Trophoblast cell (in vitro differentiated cells and primary cell): ENCODE measurements around the gene CDC42SE2.

Experiments used
- DNase-seq, 2 donors: peaks; one replicate each; pipeline ENCODE4 v3.0.0-alpha.2; 2016
- H2AFZ ChIP-seq: 2 replicates; pipeline ENCODE4 v1.6.1; 2013; ENCODE audit warnings: low read length, moderate library complexity, mild to moderate bottlenecking; ENCODE audit not compliant: insufficient read depth, poor library complexity
- H2AK5ac ChIP-seq: 2 replicates; pipeline ENCODE4 v1.6.1; 2013; ENCODE audit warnings: mild to moderate bottlenecking, low read length
- H2BK120ac ChIP-seq: 2 replicates; pipeline ENCODE4 v1.6.1; 2013; ENCODE audit warnings: low read length, mild to moderate bottlenecking, moderate library complexity; ENCODE audit not compliant: insufficient read depth, poor library complexity
- H2BK12ac ChIP-seq: 2 replicates; pipeline ENCODE4 v1.6.1; 2013; ENCODE audit warnings: mild to moderate bottlenecking, low read length, moderate library complexity
- H2BK5ac ChIP-seq: 2 replicates; pipeline ENCODE4 v1.6.1; 2013; ENCODE audit warnings: low read length, low read depth, moderate library complexity, mild to moderate bottlenecking; ENCODE audit not compliant: poor library complexity
- H3K14ac ChIP-seq: 2 replicates; pipeline ENCODE4 v1.6.1; 2013; ENCODE audit warnings: mild to moderate bottlenecking, low read length
- H3K18ac ChIP-seq: 2 replicates; pipeline ENCODE4 v1.6.1; 2013; ENCODE audit warnings: mild to moderate bottlenecking, low read length
- H3K23ac ChIP-seq: 2 replicates; pipeline ENCODE4 v1.6.1; 2013; ENCODE audit warnings: low read length
- H3K27ac ChIP-seq: 2 replicates; pipeline ENCODE4 v1.5.1; 2013; ENCODE audit warnings: low read depth, mild to moderate bottlenecking, inconsistent platforms, low read length, moderate library complexity
- H3K27me3 ChIP-seq: 2 replicates; pipeline ENCODE4 v1.6.1; 2013; ENCODE audit warnings: inconsistent platforms, mild to moderate bottlenecking, low read length, moderate library complexity; ENCODE audit not compliant: insufficient read depth
- H3K36me3 ChIP-seq, 2 experiments: 1 replicate in 1 of 2; 2 replicates in 1 of 2; pipeline ENCODE4 v1.6.1; 2013; ENCODE audit warnings: low read length in 2 of 2, mild to moderate bottlenecking in 2 of 2, moderate library complexity in 1 of 2; ENCODE audit not compliant: insufficient read depth in 2 of 2, control insufficient read depth in 1 of 2
- H3K4ac ChIP-seq: 2 replicates; pipeline ENCODE4 v1.6.1; 2013; ENCODE audit warnings: low read depth, mild to moderate bottlenecking, low read length, moderate library complexity
- H3K4me1 ChIP-seq, 2 experiments: 1 replicate in 1 of 2; 2 replicates in 1 of 2; pipeline ENCODE4 v1.6.1; 2013; ENCODE audit warnings: low read length in 2 of 2, mild to moderate bottlenecking in 2 of 2, moderate library complexity in 1 of 2; ENCODE audit not compliant: insufficient read depth in 2 of 2, control insufficient read depth in 1 of 2
- H3K4me2 ChIP-seq: 2 replicates; pipeline ENCODE4 v1.6.1; 2013; ENCODE audit warnings: inconsistent platforms, mild to moderate bottlenecking, low read length, moderate library complexity
- H3K4me3 ChIP-seq: 2 replicates; pipeline ENCODE4 v1.5.1; 2013; ENCODE audit warnings: mild to moderate bottlenecking, low read depth, low read length, inconsistent platforms
- H3K79me1 ChIP-seq: one replicate; pipeline ENCODE4 v1.6.1; 2013; ENCODE audit warnings: low read length
- H3K79me2 ChIP-seq: 2 replicates; pipeline ENCODE4 v1.6.1; 2013; ENCODE audit warnings: low read length, mild to moderate bottlenecking; ENCODE audit not compliant: control insufficient read depth, insufficient read depth, poor library complexity
- H3K9ac ChIP-seq: 2 replicates; pipeline ENCODE4 v1.6.1; 2013; ENCODE audit warnings: mild to moderate bottlenecking, low read length
- H3K9me3 ChIP-seq: 2 replicates; pipeline ENCODE4 v1.6.1; 2013; ENCODE audit warnings: low read depth, mild to moderate bottlenecking, control low read depth, inconsistent platforms, low read length; ENCODE audit not compliant: insufficient read depth
- H4K12ac ChIP-seq: 2 replicates; pipeline ENCODE4 v1.6.1; 2013; ENCODE audit warnings: low read depth, mild to moderate bottlenecking, low read length, moderate library complexity
- H4K8ac ChIP-seq: 2 replicates; pipeline ENCODE4 v1.6.1; 2013; ENCODE audit warnings: low read depth, mild to moderate bottlenecking, low read length, moderate library complexity
- H4K91ac ChIP-seq: one replicate; pipeline ENCODE4 v1.6.1; 2013; ENCODE audit warnings: low read depth, mild to moderate bottlenecking, low read length, moderate library complexity
- WGBS: extraction: QIAGEN DNeasy Blood & Tissue Kit; methylation state at CpG from one replicate; pipeline ENCODE4 v1.1.7; 2013; ENCODE audit warnings: missing lambda C conversion rate; ENCODE audit not compliant: insufficient read length, insufficient coverage; ENCODE audit errors: extremely low coverage; 5-methylcytosine and 5-hydroxymethylcytosine counted together

CDC42SE2 gene

GRCh38 chr5:131220566-131220965, 43.3 kb upstream of the CDC42SE2 start:
- Histone ChIP-seq H4K12ac (no peak overlapping the region), H3K36me3 (no peaks in the 10 kb centered on the region), H2BK120ac (no peak overlapping the region), H3K18ac (no peak overlapping the region), H2BK5ac (no peak overlapping the region), H3K4me2 (no peak overlapping the region), H3K9me3 (no peaks in the 10 kb centered on the region), H3K27me3 (no peaks in the 10 kb centered on the region), H3K14ac (no peak overlapping the region), H3K4me3 (no peak overlapping the region), H2BK12ac (no peak overlapping the region), H3K4me1 (no peaks in the 10 kb centered on the region), H3K23ac (no peak overlapping the region), H3K4ac (no peak overlapping the region), H2AK5ac (no peak overlapping the region), H4K91ac (no peak overlapping the region), H3K27ac (no peak overlapping the region), H3K79me1 (no peaks in the 10 kb centered on the region), H3K79me2 (no peaks in the 10 kb centered on the region), H3K9ac (no peak overlapping the region), H2AFZ (no peak overlapping the region), H4K8ac (no peak overlapping the region)
- peak; percentile 82 to 94 for DNase-seq
- no CpG with 5 or more reads among the region's 7 CpGs for WGBS

- WGBS: no CpG with 5 or more reads among the region's 10 CpGs
- Histone ChIP-seq H3K4me1 (no peaks in the 10 kb centered on the region), H4K8ac (no peak overlapping the region), H3K36me3 (no peaks in the 10 kb centered on the region), H2BK120ac (no peak overlapping the region), H3K14ac (no peak overlapping the region), H4K91ac (no peak overlapping the region), H3K79me1 (no peaks in the 10 kb centered on the region), H3K9ac (no peak overlapping the region), H2BK12ac (no peak overlapping the region), H3K4ac (no peak overlapping the region), H3K4me2 (no peak overlapping the region), H4K12ac (no peak overlapping the region), H3K18ac (no peak overlapping the region), H3K9me3 (no peaks in the 10 kb centered on the region), H2AFZ (no peak overlapping the region), H3K4me3 (no peak overlapping the region), H3K27me3 (no peaks in the 10 kb centered on the region), H2BK5ac (no peak overlapping the region), H3K79me2 (no peaks in the 10 kb centered on the region), H2AK5ac (no peak overlapping the region), H3K27ac (no peak overlapping the region), H3K23ac (no peak overlapping the region)
- DNase-seq: peak in 1 of 2 donors; percentile 45
Observed at GRCh38 chr5:131221008-131221703, 42.7 kb upstream of the CDC42SE2 start.

GRCh38 chr5:131221888-131222287, 42.0 kb upstream of the CDC42SE2 start:
- no peak overlapping the region for H3K27ac ChIP-seq
- no peaks in the 10 kb centered on the region for H3K4me1 ChIP-seq
- H4K12ac ChIP-seq: no peak overlapping the region
- H3K27me3 ChIP-seq: no peaks in the 10 kb centered on the region
- H3K4me3 ChIP-seq: no peak overlapping the region
- H2AFZ ChIP-seq: no peak overlapping the region
- DNase-seq: peak in 1 of 2 donors; percentile 55
- no peak overlapping the region for H4K91ac ChIP-seq
- no peak overlapping the region for H4K8ac ChIP-seq
- H3K4me2 ChIP-seq: no peak overlapping the region
- no peak overlapping the region for H2BK5ac ChIP-seq
- H3K4ac ChIP-seq: no peak overlapping the region
- no peaks in the 10 kb centered on the region for H3K79me2 ChIP-seq
- H2BK120ac ChIP-seq: no peak overlapping the region
- H2BK12ac ChIP-seq: no peak overlapping the region
- H3K9me3 ChIP-seq: no peaks in the 10 kb centered on the region
- no peak overlapping the region for H3K23ac ChIP-seq
- H3K79me1 ChIP-seq: no peaks in the 10 kb centered on the region
- no peak overlapping the region for H3K18ac ChIP-seq
- no peaks in the 10 kb centered on the region for H3K36me3 ChIP-seq
- H3K9ac ChIP-seq: no peak overlapping the region
- H3K14ac ChIP-seq: no peak overlapping the region
- H2AK5ac ChIP-seq: no peak overlapping the region

GRCh38 chr5:131222731-131223130, 41.1 kb upstream of the CDC42SE2 start:
- no peak overlapping the region for H2AK5ac ChIP-seq
- no peak overlapping the region for H3K27ac ChIP-seq
- H3K9me3 ChIP-seq: no peaks in the 10 kb centered on the region
- no peak for DNase-seq
- H3K79me2 ChIP-seq: no peaks in the 10 kb centered on the region
- H3K27me3 ChIP-seq: no peaks in the 10 kb centered on the region
- H3K9ac ChIP-seq: no peak overlapping the region
- H4K8ac ChIP-seq: no peak overlapping the region
- no peak overlapping the region for H3K18ac ChIP-seq
- no peak overlapping the region for H3K23ac ChIP-seq
- no peak overlapping the region for H3K4me3 ChIP-seq
- no peak overlapping the region for H2BK12ac ChIP-seq
- H3K4me2 ChIP-seq: no peak overlapping the region
- no peak overlapping the region for H4K12ac ChIP-seq
- no peaks in the 10 kb centered on the region for H3K36me3 ChIP-seq
- H2BK120ac ChIP-seq: no peak overlapping the region
- H2AFZ ChIP-seq: no peak overlapping the region
- no peaks in the 10 kb centered on the region for H3K79me1 ChIP-seq
- H3K14ac ChIP-seq: no peak overlapping the region
- H4K91ac ChIP-seq: no peak overlapping the region
- H2BK5ac ChIP-seq: no peak overlapping the region
- no peak overlapping the region for H3K4ac ChIP-seq
- no peaks in the 10 kb centered on the region for H3K4me1 ChIP-seq
